Measurements from ENCODE around the gene RBM4. TPM values are rescaled to one million over a fixed set of nuclear protein-coding genes. Genes with fewer than 3 reads are reported as not detected.

Gene RBM4
- total and polyA plus RNA-seq, 2 of the 13 experiments (the other 11 are each of a cell fraction or from before 2014, with no cell fraction given): 126 to 136 TPM

GRCh38 chr11:66694732-66695207, 56.3 kb downstream of the RBM4 start (continued):
- TF ChIP-seq AHDC1 (CRISPR knock-in tag; IDR thresholded peaks at IDR 0.05; ENCODE audit: borderline replicate concordance) (no peak), GLMP (CRISPR knock-in tag; IDR thresholded peaks at IDR 0.05; ENCODE audit: borderline replicate concordance) (no peak), ZNF572 (CRISPR knock-in tag; IDR thresholded peaks at IDR 0.05) (0 out of 2 replicates have a peak, but pooled peaks have one; percentile 42), KLF13 (CRISPR knock-in tag; IDR thresholded peaks at IDR 0.05) (no peak), ZMYM4 (CRISPR knock-in tag; IDR thresholded peaks at IDR 0.05) (peak; percentile 66), IKZF5 (CRISPR knock-in tag; IDR thresholded peaks at IDR 0.05) (peak; percentile 73), SALL1 (CRISPR knock-in tag; IDR thresholded peaks at IDR 0.05) (peak; percentile 71), THAP9 (CRISPR knock-in tag; IDR thresholded peaks at IDR 0.05; ENCODE audit: borderline replicate concordance) (peak; percentile 68; the same call in 1 of the 2 replicates), FOXA3 (CRISPR knock-in tag; IDR thresholded peaks at IDR 0.05) (peak; percentile 37; the same call in 1 of the 2 replicates), CEBPB (IDR thresholded peaks at IDR 0.05; ENCODE audit: borderline replicate concordance, low read depth, low read length) (no peak; the same call in 1 of the 2 replicates), IKZF1 (IDR thresholded peaks at IDR 0.05) (no peak), ZNF761 (CRISPR knock-in tag; conservative IDR thresholded peaks at IDR 0.05) (peak; percentile 53; the same call in 1 of the 2 replicates), TBL1XR1 (IDR thresholded peaks at IDR 0.05; ENCODE audit: borderline replicate concordance, low read length, partially characterized antibody) (peak; percentile 18), ZNF501 (CRISPR knock-in tag; IDR thresholded peaks at IDR 0.05) (0 out of 2 replicates have a peak, but pooled peaks have one; percentile 44), TP53 (CRISPR knock-in tag; conservative IDR thresholded peaks at IDR 0.05) (no peak), SCMH1 (CRISPR knock-in tag; IDR thresholded peaks at IDR 0.05; ENCODE audit: borderline replicate concordance) (no peak), ZNF83 (CRISPR knock-in tag; IDR thresholded peaks at IDR 0.05; ENCODE audit: borderline replicate concordance) (peak; percentile 44; the same call in 1 of the 2 replicates), PRMT3 (CRISPR knock-in tag; IDR thresholded peaks at IDR 0.05; ENCODE audit: borderline replicate concordance, low read depth) (no peak)

Measured in HepG2 (cell line).